Measurements from ENCODE around the gene ATG9A. TPM values are rescaled to one million over a fixed set of nuclear protein-coding genes. Genes with fewer than 3 reads are reported as not detected.

ATG9A gene
- total RNA-seq, 1 experiment from 2014 or later, result 42.9 TPM

- TF ChIP-seq FOXJ3 (CRISPR knock-in tag; IDR thresholded peaks at IDR 0.05; ENCODE audit: borderline replicate concordance) (no peak), MYBL2 (CRISPR knock-in tag; IDR thresholded peaks at IDR 0.05) (no peak), USF2 (CRISPR knock-in tag; IDR thresholded peaks at IDR 0.05) (no peak), MXD4 (CRISPR knock-in tag; IDR thresholded peaks at IDR 0.05; ENCODE audit: borderline replicate concordance) (no peak), HMGA2 (CRISPR knock-in tag; IDR thresholded peaks at IDR 0.05) (no peak), NR2C2 (CRISPR knock-in tag; IDR thresholded peaks at IDR 0.05) (no peak)
These were observed 19.1 kb downstream of the ATG9A start (continued) for GRCh38 chr2:219210196-219210885.

DNA sequence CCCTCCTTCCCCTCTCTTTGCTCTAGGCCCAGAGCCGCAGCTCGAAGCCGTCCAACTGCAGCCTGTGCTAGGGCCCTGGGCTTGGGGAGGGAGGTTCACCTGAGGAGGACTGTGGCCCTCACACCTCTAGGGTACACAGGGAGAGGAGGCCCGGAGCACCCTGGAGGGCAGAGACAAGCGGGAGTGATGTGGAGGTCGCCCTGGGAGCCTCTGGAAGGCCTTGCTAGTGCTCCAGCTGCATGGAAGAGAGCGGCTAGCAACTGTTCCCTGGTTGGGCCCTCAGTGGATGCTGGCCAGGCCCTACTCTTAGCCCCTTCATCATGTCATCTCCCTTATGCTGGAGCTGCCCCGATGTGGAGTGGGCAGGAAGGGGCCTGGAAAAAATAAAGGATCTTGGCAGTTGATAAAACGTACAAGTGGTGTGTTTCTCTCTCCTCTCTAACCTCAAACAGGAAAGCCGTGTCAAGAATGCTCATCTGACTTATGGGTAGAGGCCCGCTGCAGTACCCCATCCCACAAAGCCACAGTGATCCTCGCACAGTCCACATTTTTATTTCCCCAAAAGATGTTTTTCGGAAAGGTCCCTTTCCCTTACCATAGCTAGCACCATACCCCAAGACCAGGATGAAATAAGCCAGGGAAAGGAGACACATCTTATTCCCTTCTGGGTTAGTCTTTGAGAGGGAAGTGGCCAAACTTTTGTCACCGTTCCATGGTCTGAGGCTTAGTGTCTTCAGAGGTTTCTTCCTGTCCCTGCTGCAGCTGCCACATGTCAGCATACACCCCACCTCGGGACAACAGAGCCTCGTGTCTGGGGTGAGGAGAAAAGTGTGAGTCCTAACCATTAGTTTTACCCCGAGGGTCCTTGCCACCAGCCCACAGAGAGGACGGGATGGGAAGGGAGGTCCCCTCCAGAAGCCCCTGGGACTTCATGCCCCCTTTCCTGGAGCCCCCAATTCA is 19.9 kb downstream of the ATG9A start:
- Mint-ChIP-seq H3K27me3 (ENCODE audit: low read depth) (peaks cover 8% of the 10 kb centered on the region), H3K4me3 (no peak overlapping the region), H3K27ac (no peak overlapping the region), H3K9me3 (peaks cover 2% of the 10 kb centered on the region), H3K4me1 (peaks cover 6% of the 10 kb centered on the region), H3K36me3 (peaks cover 54% of the 10 kb centered on the region)
- ATAC-seq (no peak), DNase-seq (ENCODE audit: low spot score) (no peak)
- POLR2A ChIA-PET, result no interaction called here
- CTCF ChIA-PET, result no interaction called here
- TF ChIP-seq USF2 (CRISPR knock-in tag; IDR thresholded peaks at IDR 0.05) (no peak), PREB (CRISPR knock-in tag; IDR thresholded peaks at IDR 0.05; ENCODE audit: borderline replicate concordance) (no peak), RORB (CRISPR knock-in tag; IDR thresholded peaks at IDR 0.05) (no peak), ZNF263 (CRISPR knock-in tag; IDR thresholded peaks at IDR 0.05; ENCODE audit: low read depth) (no peak), MYBL2 (CRISPR knock-in tag; IDR thresholded peaks at IDR 0.05) (no peak), ZNF138 (CRISPR knock-in tag; conservative IDR thresholded peaks at IDR 0.05) (no peak), ATF6 (CRISPR knock-in tag; IDR thresholded peaks at IDR 0.05) (no peak), ESRRA (CRISPR knock-in tag; IDR thresholded peaks at IDR 0.05; ENCODE audit: borderline replicate concordance) (no peak), ZSCAN18 (CRISPR knock-in tag; IDR thresholded peaks at IDR 0.05) (no peak), FOXP1 (CRISPR knock-in tag; IDR thresholded peaks at IDR 0.05; ENCODE audit: borderline replicate concordance) (no peak), FOXJ3 (CRISPR knock-in tag; IDR thresholded peaks at IDR 0.05; ENCODE audit: borderline replicate concordance) (no peak), NR1H2 (CRISPR knock-in tag; IDR thresholded peaks at IDR 0.05) (no peak)
- TF ChIP-seq, protein P1, sequence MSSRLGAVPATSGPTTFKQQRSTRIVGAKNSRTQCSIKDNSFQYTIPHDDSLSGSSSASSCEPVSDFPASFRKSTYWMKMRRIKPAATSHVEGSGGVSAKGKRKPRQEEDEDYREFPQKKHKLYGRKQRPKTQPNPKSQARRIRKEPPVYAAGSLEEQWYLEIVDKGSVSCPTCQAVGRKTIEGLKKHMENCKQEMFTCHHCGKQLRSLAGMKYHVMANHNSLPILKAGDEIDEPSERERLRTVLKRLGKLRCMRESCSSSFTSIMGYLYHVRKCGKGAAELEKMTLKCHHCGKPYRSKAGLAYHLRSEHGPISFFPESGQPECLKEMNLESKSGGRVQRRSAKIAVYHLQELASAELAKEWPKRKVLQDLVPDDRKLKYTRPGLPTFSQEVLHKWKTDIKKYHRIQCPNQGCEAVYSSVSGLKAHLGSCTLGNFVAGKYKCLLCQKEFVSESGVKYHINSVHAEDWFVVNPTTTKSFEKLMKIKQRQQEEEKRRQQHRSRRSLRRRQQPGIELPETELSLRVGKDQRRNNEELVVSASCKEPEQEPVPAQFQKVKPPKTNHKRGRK (CRISPR knock-in tag; IDR thresholded peaks at IDR 0.05; ENCODE audit: borderline replicate concordance), result no peak
- TF ChIP-seq, protein P2, sequence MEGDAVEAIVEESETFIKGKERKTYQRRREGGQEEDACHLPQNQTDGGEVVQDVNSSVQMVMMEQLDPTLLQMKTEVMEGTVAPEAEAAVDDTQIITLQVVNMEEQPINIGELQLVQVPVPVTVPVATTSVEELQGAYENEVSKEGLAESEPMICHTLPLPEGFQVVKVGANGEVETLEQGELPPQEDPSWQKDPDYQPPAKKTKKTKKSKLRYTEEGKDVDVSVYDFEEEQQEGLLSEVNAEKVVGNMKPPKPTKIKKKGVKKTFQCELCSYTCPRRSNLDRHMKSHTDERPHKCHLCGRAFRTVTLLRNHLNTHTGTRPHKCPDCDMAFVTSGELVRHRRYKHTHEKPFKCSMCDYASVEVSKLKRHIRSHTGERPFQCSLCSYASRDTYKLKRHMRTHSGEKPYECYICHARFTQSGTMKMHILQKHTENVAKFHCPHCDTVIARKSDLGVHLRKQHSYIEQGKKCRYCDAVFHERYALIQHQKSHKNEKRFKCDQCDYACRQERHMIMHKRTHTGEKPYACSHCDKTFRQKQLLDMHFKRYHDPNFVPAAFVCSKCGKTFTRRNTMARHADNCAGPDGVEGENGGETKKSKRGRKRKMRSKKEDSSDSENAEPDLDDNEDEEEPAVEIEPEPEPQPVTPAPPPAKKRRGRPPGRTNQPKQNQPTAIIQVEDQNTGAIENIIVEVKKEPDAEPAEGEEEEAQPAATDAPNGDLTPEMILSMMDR (IDR thresholded peaks at IDR 0.05), result no peak
- TF ChIP-seq, protein P3, sequence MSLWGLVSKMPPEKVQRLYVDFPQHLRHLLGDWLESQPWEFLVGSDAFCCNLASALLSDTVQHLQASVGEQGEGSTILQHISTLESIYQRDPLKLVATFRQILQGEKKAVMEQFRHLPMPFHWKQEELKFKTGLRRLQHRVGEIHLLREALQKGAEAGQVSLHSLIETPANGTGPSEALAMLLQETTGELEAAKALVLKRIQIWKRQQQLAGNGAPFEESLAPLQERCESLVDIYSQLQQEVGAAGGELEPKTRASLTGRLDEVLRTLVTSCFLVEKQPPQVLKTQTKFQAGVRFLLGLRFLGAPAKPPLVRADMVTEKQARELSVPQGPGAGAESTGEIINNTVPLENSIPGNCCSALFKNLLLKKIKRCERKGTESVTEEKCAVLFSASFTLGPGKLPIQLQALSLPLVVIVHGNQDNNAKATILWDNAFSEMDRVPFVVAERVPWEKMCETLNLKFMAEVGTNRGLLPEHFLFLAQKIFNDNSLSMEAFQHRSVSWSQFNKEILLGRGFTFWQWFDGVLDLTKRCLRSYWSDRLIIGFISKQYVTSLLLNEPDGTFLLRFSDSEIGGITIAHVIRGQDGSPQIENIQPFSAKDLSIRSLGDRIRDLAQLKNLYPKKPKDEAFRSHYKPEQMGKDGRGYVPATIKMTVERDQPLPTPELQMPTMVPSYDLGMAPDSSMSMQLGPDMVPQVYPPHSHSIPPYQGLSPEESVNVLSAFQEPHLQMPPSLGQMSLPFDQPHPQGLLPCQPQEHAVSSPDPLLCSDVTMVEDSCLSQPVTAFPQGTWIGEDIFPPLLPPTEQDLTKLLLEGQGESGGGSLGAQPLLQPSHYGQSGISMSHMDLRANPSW (CRISPR knock-in tag; conservative IDR thresholded peaks at IDR 0.05; ENCODE audit: low read depth), result no peak
- TF ChIP-seq, protein P4, sequence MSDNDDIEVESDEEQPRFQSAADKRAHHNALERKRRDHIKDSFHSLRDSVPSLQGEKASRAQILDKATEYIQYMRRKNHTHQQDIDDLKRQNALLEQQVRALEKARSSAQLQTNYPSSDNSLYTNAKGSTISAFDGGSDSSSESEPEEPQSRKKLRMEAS (CRISPR knock-in tag; IDR thresholded peaks at IDR 0.05), result no peak
